Nephron progenitor cell (in vitro differentiated cells): Measurements from ENCODE around the gene ZBTB7C.
A peak's percentile ranks its signal among the peaks of the same experiment; 100 is the strongest.

Source experiments
- DNase-seq: peaks from one replicate; pipeline ENCODE4 v3.0.0; 2021
- H3K27ac Mint-ChIP-seq: 2 replicates; pipeline ENCODE4 v1.8.0; 2021; ENCODE audit warnings: mild to moderate bottlenecking, moderate library complexity, mixed read lengths
- H3K27me3 Mint-ChIP-seq: 2 replicates; pipeline ENCODE4 v1.8.0; 2021; ENCODE audit warnings: mild to moderate bottlenecking, low read depth, mixed read lengths; ENCODE audit not compliant: poor library complexity
- H3K36me3 Mint-ChIP-seq: 2 replicates; pipeline ENCODE4 v1.8.0; 2021; ENCODE audit warnings: low read depth, mixed read lengths
- H3K4me1 Mint-ChIP-seq: 2 replicates; pipeline ENCODE4 v1.8.0; 2021; ENCODE audit warnings: mixed read lengths
- H3K4me3 Mint-ChIP-seq: 2 replicates; pipeline ENCODE4 v1.8.0; 2021; ENCODE audit warnings: mild to moderate bottlenecking, moderate library complexity, mixed read lengths
- H3K9me3 Mint-ChIP-seq: 2 replicates; pipeline ENCODE4 v1.8.0; 2021; ENCODE audit warnings: mild to moderate bottlenecking, moderate library complexity, mixed read lengths
- TF ChIP-seq, protein P1 (sequence below): fragments of 200-600 bp; sonication (generic); IDR thresholded peaks from 2 replicates; pipeline ENCODE4 v1.5.0; 2021; ENCODE audit warnings: antibody characterized with exemption

The ZBTB7C gene

DNA sequence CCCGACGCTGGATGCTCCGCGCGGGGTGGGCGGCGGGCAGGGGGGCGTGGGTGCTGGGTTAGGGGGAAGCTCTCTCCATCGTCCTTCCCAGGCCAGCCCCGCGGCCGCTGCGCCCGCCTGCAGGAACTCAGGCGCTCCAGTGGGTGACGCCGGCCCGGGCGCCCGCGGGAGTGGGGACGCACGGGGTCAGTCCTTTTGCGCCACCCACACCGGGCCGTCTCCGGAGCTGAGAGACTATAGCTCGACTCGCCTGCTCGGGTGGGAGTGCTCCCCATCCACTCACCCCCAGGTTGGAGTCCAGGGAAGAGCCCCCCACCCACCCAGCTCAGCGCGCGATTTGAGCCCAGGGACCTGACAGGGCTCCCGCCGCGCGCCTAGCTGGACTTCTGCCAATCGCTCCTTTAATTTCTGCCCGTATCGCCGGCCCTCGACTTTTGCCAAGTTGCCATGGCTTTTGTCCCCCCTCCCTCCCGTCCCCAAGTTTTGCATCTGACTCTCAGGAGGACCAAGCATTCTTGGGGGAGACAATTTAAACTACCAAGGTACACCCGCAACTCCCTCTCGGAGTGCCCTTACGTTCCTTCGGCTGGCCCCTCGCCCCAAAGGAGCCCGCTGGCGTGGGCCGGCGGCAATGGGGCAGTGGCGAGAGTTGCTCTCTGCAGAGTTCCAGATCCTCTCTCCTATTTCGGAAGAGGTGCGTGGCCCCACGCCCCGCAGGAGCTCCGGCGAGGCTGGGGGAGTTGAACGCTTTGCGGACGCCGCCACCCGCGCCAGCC lies 272.9 kb downstream of the ZBTB7C start:
- peaks cover 61% of the 10 kb centered on the region for H3K4me1 Mint-ChIP-seq
- DNase-seq, result peak; percentile 56
- peaks cover 67% of the 10 kb centered on the region for H3K27me3 Mint-ChIP-seq
- no peaks in the 10 kb centered on the region for H3K36me3 Mint-ChIP-seq
- no peaks in the 10 kb centered on the region for H3K9me3 Mint-ChIP-seq
- H3K27ac Mint-ChIP-seq, result no peak overlapping the region
- TF ChIP-seq, protein P1, sequence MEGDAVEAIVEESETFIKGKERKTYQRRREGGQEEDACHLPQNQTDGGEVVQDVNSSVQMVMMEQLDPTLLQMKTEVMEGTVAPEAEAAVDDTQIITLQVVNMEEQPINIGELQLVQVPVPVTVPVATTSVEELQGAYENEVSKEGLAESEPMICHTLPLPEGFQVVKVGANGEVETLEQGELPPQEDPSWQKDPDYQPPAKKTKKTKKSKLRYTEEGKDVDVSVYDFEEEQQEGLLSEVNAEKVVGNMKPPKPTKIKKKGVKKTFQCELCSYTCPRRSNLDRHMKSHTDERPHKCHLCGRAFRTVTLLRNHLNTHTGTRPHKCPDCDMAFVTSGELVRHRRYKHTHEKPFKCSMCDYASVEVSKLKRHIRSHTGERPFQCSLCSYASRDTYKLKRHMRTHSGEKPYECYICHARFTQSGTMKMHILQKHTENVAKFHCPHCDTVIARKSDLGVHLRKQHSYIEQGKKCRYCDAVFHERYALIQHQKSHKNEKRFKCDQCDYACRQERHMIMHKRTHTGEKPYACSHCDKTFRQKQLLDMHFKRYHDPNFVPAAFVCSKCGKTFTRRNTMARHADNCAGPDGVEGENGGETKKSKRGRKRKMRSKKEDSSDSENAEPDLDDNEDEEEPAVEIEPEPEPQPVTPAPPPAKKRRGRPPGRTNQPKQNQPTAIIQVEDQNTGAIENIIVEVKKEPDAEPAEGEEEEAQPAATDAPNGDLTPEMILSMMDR, result no peak
- peak overlapping the region; percentile 77 for H3K4me3 Mint-ChIP-seq

DNA sequence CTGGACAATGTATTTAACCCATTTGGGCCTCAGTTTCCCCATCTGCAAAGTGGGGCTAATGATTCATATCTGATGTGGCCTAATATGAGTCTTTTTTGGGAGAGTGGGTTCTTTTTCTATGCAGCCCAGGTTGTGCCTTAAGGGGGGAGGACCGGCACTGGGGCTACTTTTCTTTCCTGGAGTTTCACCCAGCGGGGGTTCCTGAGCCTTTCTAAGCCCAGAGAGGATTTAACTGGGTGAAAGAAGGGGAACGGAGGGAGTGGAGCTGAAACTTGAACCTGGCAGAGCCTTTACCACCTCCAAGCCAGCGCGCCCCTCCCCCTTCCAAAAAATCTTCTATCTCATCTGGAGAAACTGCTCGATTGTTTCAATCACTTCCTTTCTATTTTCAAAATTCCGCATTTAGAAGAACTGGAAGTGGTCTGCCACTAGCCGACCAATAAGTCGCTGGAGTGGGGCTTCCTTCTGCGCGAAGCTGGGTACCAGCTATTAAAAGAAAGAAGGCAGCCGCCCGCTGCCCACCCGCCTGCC lies 273.7 kb downstream of the ZBTB7C start:
- peaks cover 65% of the 10 kb centered on the region for H3K27me3 Mint-ChIP-seq
- peaks cover 54% of the 10 kb centered on the region for H3K4me1 Mint-ChIP-seq
- H3K27ac Mint-ChIP-seq, result no peak overlapping the region
- DNase-seq, result no peak
- no peaks in the 10 kb centered on the region for H3K36me3 Mint-ChIP-seq
- H3K9me3 Mint-ChIP-seq, result no peaks in the 10 kb centered on the region
- H3K4me3 Mint-ChIP-seq, result peak overlapping the region; percentile 77
- TF ChIP-seq, protein P1, result no peak

DNA sequence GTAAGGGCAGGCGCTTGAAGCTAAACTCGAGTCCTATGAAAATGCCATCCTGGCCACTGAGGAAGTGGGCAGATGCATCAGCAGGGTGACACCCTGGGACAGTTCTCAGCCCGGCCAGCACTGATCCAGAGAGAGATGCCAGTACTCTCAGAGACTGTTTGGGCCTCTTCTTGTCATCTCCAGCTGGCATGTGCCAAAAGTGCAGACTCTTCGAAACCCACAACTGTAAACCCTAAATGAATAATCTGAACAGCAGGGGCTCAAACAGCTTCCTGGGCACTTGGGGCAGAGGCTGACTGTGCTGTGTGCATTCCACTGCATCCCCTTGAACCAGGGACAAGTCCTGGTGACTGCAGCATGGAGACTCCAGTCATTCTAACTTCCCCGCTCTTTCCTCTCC lies 274.6 kb downstream of the ZBTB7C start:
- Mint-ChIP-seq H3K4me3 (peak overlapping the region; percentile 1), H3K4me1 (peaks cover 54% of the 10 kb centered on the region), H3K9me3 (no peaks in the 10 kb centered on the region), H3K27ac (no peak overlapping the region), H3K36me3 (no peaks in the 10 kb centered on the region), H3K27me3 (peaks cover 57% of the 10 kb centered on the region)
- no peak for DNase-seq
- TF ChIP-seq, protein P1, result no peak

DNA sequence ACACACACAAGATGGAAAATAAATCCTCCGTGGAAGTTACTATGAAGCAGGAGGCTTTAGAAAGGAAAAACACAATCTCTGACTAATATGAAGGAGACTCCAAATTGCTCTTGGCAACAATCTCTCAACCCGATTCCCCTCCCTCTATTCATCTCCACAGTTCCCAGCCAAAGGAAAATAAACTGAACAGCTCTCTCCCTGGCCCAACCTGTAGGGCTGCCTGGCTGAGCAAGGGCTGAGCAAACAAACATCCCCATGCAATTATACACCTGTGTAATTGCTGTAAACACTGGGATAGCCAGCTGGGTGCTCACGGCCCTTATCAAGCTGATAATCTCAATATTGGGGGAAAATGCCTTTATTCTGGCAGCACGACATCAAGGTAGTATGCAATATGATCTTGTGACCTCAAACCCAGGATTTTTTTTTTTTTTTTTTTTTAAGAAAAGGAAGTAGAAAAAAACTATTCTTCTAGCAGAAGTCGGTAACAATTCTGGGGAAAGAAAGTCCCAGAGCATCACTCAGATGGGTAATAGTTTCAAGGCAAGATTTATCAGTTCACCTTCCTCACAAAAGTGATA lies 275.4 kb downstream of the ZBTB7C start:
- no peaks in the 10 kb centered on the region for H3K9me3 Mint-ChIP-seq
- H3K27ac Mint-ChIP-seq, result no peak overlapping the region
- H3K27me3 Mint-ChIP-seq, result peaks cover 58% of the 10 kb centered on the region
- no peak for DNase-seq
- TF ChIP-seq, protein P1, result no peak
- no peaks in the 10 kb centered on the region for H3K36me3 Mint-ChIP-seq
- peaks cover 62% of the 10 kb centered on the region for H3K4me1 Mint-ChIP-seq
- no peak overlapping the region for H3K4me3 Mint-ChIP-seq

DNA sequence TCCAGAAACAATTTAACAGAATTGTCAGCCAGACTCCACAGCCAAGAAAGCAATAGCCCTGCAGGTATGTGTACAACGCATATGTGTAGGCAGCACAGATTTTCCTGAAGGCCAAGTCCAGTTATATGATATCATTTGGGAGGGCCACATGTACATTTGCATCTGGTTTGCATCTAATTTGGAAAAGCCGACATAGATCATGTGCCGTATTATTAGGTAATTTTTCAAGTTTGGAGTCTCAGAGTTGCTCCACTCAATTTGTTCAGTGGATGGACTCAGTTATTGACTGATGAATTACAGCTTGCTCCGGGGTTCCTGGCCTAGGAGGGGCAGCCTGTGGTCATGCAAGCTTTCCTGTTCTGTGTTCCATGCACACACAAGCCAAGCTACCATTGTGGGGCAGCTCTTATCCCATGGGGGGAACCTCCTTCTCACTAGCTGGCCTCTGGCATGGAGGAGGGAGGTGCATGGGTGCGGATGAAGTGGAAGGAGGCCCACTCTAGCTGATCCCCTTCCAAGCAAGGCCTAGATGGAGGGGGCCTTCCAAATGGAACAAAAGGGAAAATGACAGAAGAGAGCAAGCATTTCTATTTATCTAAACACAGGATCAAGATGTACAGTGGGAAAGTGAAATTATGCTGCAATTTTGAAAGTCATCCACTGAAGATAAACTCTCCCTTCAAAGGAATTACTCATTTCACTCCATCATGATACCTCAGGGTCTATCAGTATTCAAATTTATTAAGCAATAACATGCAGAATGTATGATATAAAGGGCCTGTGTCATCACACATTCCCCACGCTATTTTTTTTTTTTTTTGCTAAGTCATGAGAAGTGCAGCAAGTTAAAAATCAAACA lies 276.2 kb downstream of the ZBTB7C start:
- no peak for DNase-seq
- Mint-ChIP-seq H3K27me3 (peaks cover 54% of the 10 kb centered on the region), H3K4me3 (no peak overlapping the region), H3K27ac (no peak overlapping the region), H3K36me3 (no peaks in the 10 kb centered on the region), H3K9me3 (no peaks in the 10 kb centered on the region), H3K4me1 (peaks cover 63% of the 10 kb centered on the region)
- TF ChIP-seq, protein P1, result no peak
